ENCODE results near the gene CCNY. TPM values are rescaled to one million over a fixed set of nuclear protein-coding genes. Genes with fewer than 3 reads are reported as not detected.

The CCNY gene
- total and polyA plus RNA-seq, 2 donors (not counting 1 experiment from before 2014, with no cell fraction given), result 34.1 to 64.9 TPM

GRCh38 chr10:35573796-35574195 is 237.5 kb downstream of the CCNY start:
- no peaks in the 10 kb centered on the region for H3K27me3 ChIP-seq (replicated peaks in 1 of 4; ENCODE audit: control extremely low read depth in 1 of 4, control insufficient read depth in 3 of 4, insufficient read depth in 4 of 4, low read length in 3 of 4)
- H3K4me3 ChIP-seq (ENCODE audit: control extremely low read depth in 1 of 5, extremely low read depth in 1 of 5, insufficient read depth in 1 of 5, low read depth in 2 of 5, low read length in 4 of 5), result no peak overlapping the region
- no peaks in the 10 kb centered on the region for H3K9me3 Mint-ChIP-seq (ENCODE audit: insufficient read depth)
- H3K9me3 ChIP-seq (ENCODE audit: control extremely low read depth in 1 of 3, control insufficient read depth in 2 of 3, insufficient read depth in 1 of 3, low read length in 2 of 3), result peaks cover 0 to 11% (median 0%) of the 10 kb centered on the region in 3 donors
- H3K4me1 ChIP-seq (ENCODE audit: control insufficient read depth in 2 of 2, insufficient read depth in 2 of 2, low read length in 2 of 2), result no peaks in the 10 kb centered on the region
- H3K36me3 ChIP-seq (replicated peaks in 1 of 2; ENCODE audit: control extremely low read depth in 1 of 2, control insufficient read depth in 1 of 2, extremely low read depth in 1 of 2, insufficient read depth in 2 of 2, low read length in 1 of 2), result peaks cover 0 to 14% of the 10 kb centered on the region in 2 experiments
- no peak overlapping the region for H3K4me2 ChIP-seq (replicated peaks; ENCODE audit: low read depth, low read length, poor library complexity, severe bottlenecking)
- ATAC-seq (ENCODE audit: low read depth) (no peak), DNase-seq (no peak)
- 100% methylated on average over 1 of the region's 1 CpG for WGBS (ENCODE audit: insufficient coverage)
- H4K20me1 ChIP-seq (ENCODE audit: control insufficient read depth, insufficient read depth, low read length, poor library complexity, severe bottlenecking), result no peaks in the 10 kb centered on the region
- no peak overlapping the region for H3K27ac Mint-ChIP-seq
- intact Hi-C loops (cut with micrococcal nuclease), result no loop called here
- ChIA-PET CTCF (interaction anchor here (2.2 kb wide), 1 partner anchor 10 kb away, joined by 12 read pairs; no protein-coding TSS in a partner anchor), POLR2A (no interaction called here)
- no peak for TF ChIP-seq CTCF (IDR thresholded peaks at IDR 0.05)
- TF ChIP-seq EZH2 (IDR thresholded peaks at IDR 0.05; ENCODE audit: borderline replicate concordance, insufficient read depth, low read depth, low read length, poor library complexity, severe bottlenecking), result no peak
- no peak overlapping the region for H3K27ac ChIP-seq (ENCODE audit: low read length in 2 of 2)
- H3K79me2 ChIP-seq (ENCODE audit: control insufficient read depth, insufficient read depth, low read length), result no peaks in the 10 kb centered on the region
- H2AFZ ChIP-seq (ENCODE audit: insufficient read depth, low read depth, low read length, poor library complexity, severe bottlenecking), result no peak overlapping the region
- no peaks in the 10 kb centered on the region for H3K27me3 Mint-ChIP-seq
- H3K4me3 Mint-ChIP-seq, result no peak overlapping the region
- no peak overlapping the region for H3K9ac ChIP-seq (ENCODE audit: low read length)
- no peaks in the 10 kb centered on the region for H3K4me1 Mint-ChIP-seq

- no peak overlapping the region for H3K4me3 ChIP-seq (ENCODE audit: control extremely low read depth in 1 of 5, extremely low read depth in 1 of 5, insufficient read depth in 1 of 5, low read depth in 2 of 5, low read length in 4 of 5)
- CTCF ChIA-PET, result interaction anchor here (2.2 kb wide), 1 partner anchor 11 kb away, joined by 12 read pairs; no protein-coding TSS in a partner anchor
- Mint-ChIP-seq H3K4me3 (no peak overlapping the region), H3K4me1 (no peaks in the 10 kb centered on the region), H3K9me3 (ENCODE audit: insufficient read depth) (no peaks in the 10 kb centered on the region), H3K27ac (no peak overlapping the region), H3K27me3 (no peaks in the 10 kb centered on the region)
- no peak overlapping the region for H3K9ac ChIP-seq (ENCODE audit: low read length)
- ATAC-seq (ENCODE audit: low read depth), result no peak
- H3K36me3 ChIP-seq (replicated peaks in 1 of 2; ENCODE audit: control extremely low read depth in 1 of 2, control insufficient read depth in 1 of 2, extremely low read depth in 1 of 2, insufficient read depth in 2 of 2, low read length in 1 of 2), result peaks cover 0 to 3% of the 10 kb centered on the region in 2 experiments
- no peaks in the 10 kb centered on the region for H3K4me1 ChIP-seq (ENCODE audit: control insufficient read depth in 2 of 2, insufficient read depth in 2 of 2, low read length in 2 of 2)
- intact Hi-C loops (cut with micrococcal nuclease), result no loop called here
- no peak overlapping the region for H3K27ac ChIP-seq (ENCODE audit: low read length in 2 of 2)
- DNase-seq, result no peak
- peaks cover 0 to 11% (median 0%) of the 10 kb centered on the region in 3 donors for H3K9me3 ChIP-seq (ENCODE audit: control extremely low read depth in 1 of 3, control insufficient read depth in 2 of 3, insufficient read depth in 1 of 3, low read length in 2 of 3)
- no peaks in the 10 kb centered on the region for H3K27me3 ChIP-seq (replicated peaks in 1 of 4; ENCODE audit: control extremely low read depth in 1 of 4, control insufficient read depth in 3 of 4, insufficient read depth in 4 of 4, low read length in 3 of 4)
- TF ChIP-seq EZH2 (IDR thresholded peaks at IDR 0.05; ENCODE audit: borderline replicate concordance, insufficient read depth, low read depth, low read length, poor library complexity, severe bottlenecking) (no peak), CTCF (IDR thresholded peaks at IDR 0.05) (no peak)
- no peaks in the 10 kb centered on the region for H3K79me2 ChIP-seq (ENCODE audit: control insufficient read depth, insufficient read depth, low read length)
- H4K20me1 ChIP-seq (ENCODE audit: control insufficient read depth, insufficient read depth, low read length, poor library complexity, severe bottlenecking), result no peaks in the 10 kb centered on the region
- POLR2A ChIA-PET, result no interaction called here
- H3K4me2 ChIP-seq (replicated peaks; ENCODE audit: low read depth, low read length, poor library complexity, severe bottlenecking), result no peak overlapping the region
- H2AFZ ChIP-seq (ENCODE audit: insufficient read depth, low read depth, low read length, poor library complexity, severe bottlenecking), result no peak overlapping the region
- 90% methylated on average over 7 of the region's 9 CpGs for WGBS (ENCODE audit: insufficient coverage)
Observed at GRCh38 chr10:35574924-35575352, 238.6 kb downstream of the CCNY start.
